H9 (cell line): ENCODE data around the gene NHERF2. TPM values are rescaled to one million over a fixed set of nuclear protein-coding genes. Genes with fewer than 3 reads are reported as not detected.

Experiments
- DNase-seq: peaks from one replicate; pipeline ENCODE4 v3.0.0-alpha.2; 2017
- H2AFZ ChIP-seq: one replicate; pipeline ENCODE4 v1.6.1; 2013; ENCODE audit warnings: mild to moderate bottlenecking, low read length, control low read depth, moderate library complexity
- H2AK5ac ChIP-seq: 2 replicates; pipeline ENCODE4 v1.6.1; 2013; ENCODE audit warnings: low read length, control low read depth, mixed read lengths; ENCODE audit not compliant: insufficient read length
- H2BK120ac ChIP-seq: one replicate; pipeline ENCODE4 v1.6.1; 2013; ENCODE audit warnings: low read depth, mild to moderate bottlenecking, low read length, control low read depth, inconsistent platforms; ENCODE audit not compliant: poor library complexity, severe bottlenecking
- H2BK12ac ChIP-seq: 2 replicates; pipeline ENCODE4 v1.6.1; 2013; ENCODE audit warnings: low read length, control low read depth, mixed read lengths, low read depth; ENCODE audit not compliant: insufficient read length
- H2BK15ac ChIP-seq: 2 replicates; pipeline ENCODE4 v1.6.1; 2013; ENCODE audit warnings: low read depth, low read length, control low read depth
- H2BK20ac ChIP-seq: one replicate; pipeline ENCODE4 v1.6.1; 2013; ENCODE audit warnings: low read depth, mild to moderate bottlenecking, low read length, control low read depth, inconsistent platforms; ENCODE audit not compliant: poor library complexity, severe bottlenecking
- H2BK5ac ChIP-seq: 2 replicates; pipeline ENCODE4 v1.6.1; 2013; ENCODE audit warnings: low read length, control low read depth, mixed read lengths; ENCODE audit not compliant: insufficient read length
- H3K14ac ChIP-seq: 2 replicates; pipeline ENCODE4 v1.6.1; 2013; ENCODE audit warnings: low read length, control low read depth; ENCODE audit not compliant: insufficient read depth
- H3K18ac ChIP-seq: 2 replicates; pipeline ENCODE4 v1.6.1; 2013; ENCODE audit warnings: low read depth, mild to moderate bottlenecking, mixed read lengths, low read length, control low read depth; ENCODE audit not compliant: insufficient read length
- H3K23ac ChIP-seq: 2 replicates; pipeline ENCODE4 v1.6.1; 2013; ENCODE audit warnings: low read length, control low read depth, mixed read lengths, low read depth; ENCODE audit not compliant: insufficient read length
- H3K23me2 ChIP-seq: 2 replicates; pipeline ENCODE4 v1.6.1; 2013; ENCODE audit warnings: low read depth, mild to moderate bottlenecking, mixed read lengths, low read length, control low read depth; ENCODE audit not compliant: insufficient read length, poor library complexity, severe bottlenecking
- H3K27ac ChIP-seq: 2 replicates; pipeline ENCODE4 v1.5.1; 2013; ENCODE audit warnings: low read length, control low read depth, mixed read lengths, low read depth; ENCODE audit not compliant: insufficient read length
- H3K27me3 ChIP-seq: 2 replicates; pipeline ENCODE4 v1.6.1; 2013; ENCODE audit warnings: low read length, control low read depth, inconsistent platforms; ENCODE audit not compliant: insufficient read depth
- H3K4ac ChIP-seq: 2 replicates; pipeline ENCODE4 v1.6.1; 2013; ENCODE audit warnings: low read depth, mild to moderate bottlenecking, control low read depth, inconsistent platforms, low read length, moderate library complexity
- H3K4me1 ChIP-seq: 2 replicates; pipeline ENCODE4 v1.6.1; 2013; ENCODE audit warnings: low read length, control low read depth, inconsistent platforms; ENCODE audit not compliant: insufficient read depth
- H3K4me2 ChIP-seq: 2 replicates; pipeline ENCODE4 v1.6.1; 2013; ENCODE audit warnings: low read length, control low read depth, mixed read lengths; ENCODE audit not compliant: insufficient read length, insufficient read depth
- H3K56ac ChIP-seq: 2 replicates; pipeline ENCODE4 v1.6.1; 2013; ENCODE audit warnings: low read depth, mild to moderate bottlenecking, mixed read lengths, low read length, control low read depth; ENCODE audit not compliant: insufficient read length
- H3K79me1 ChIP-seq: 2 replicates; pipeline ENCODE4 v1.6.1; 2013; ENCODE audit warnings: low read depth, mild to moderate bottlenecking, moderate library complexity, low read length, control low read depth, inconsistent platforms; ENCODE audit not compliant: insufficient read depth, poor library complexity, severe bottlenecking
- H3K79me2 ChIP-seq: 2 replicates; pipeline ENCODE4 v1.6.1; 2013; ENCODE audit warnings: low read length, control low read depth, inconsistent platforms; ENCODE audit not compliant: insufficient read depth
- H3K9ac ChIP-seq: 2 replicates; pipeline ENCODE4 v1.6.1; 2013; ENCODE audit warnings: low read length, control low read depth, mixed read lengths; ENCODE audit not compliant: insufficient read length; ENCODE audit errors: extremely low read depth
- H3K9me3 ChIP-seq: one replicate; pipeline ENCODE4 v1.6.1; 2013; ENCODE audit warnings: low read depth, low read length, inconsistent platforms; ENCODE audit not compliant: control insufficient read depth
- H3T11ph ChIP-seq: one replicate; pipeline ENCODE4 v1.6.1; 2013; ENCODE audit warnings: mild to moderate bottlenecking, low read length, control low read depth, inconsistent platforms
- H4K20me1 ChIP-seq: one replicate; pipeline ENCODE4 v1.6.1; 2013; ENCODE audit not compliant: control insufficient read depth, insufficient read length, insufficient read depth
- H4K5ac ChIP-seq: 2 replicates; pipeline ENCODE4 v1.6.1; 2013; ENCODE audit warnings: low read depth, mild to moderate bottlenecking, mixed read lengths, low read length, control low read depth; ENCODE audit not compliant: insufficient read length
- H4K8ac ChIP-seq: replicated peaks from 2 replicates; pipeline ENCODE4 v1.6.1; 2013; ENCODE audit warnings: low read length, control low read depth, mixed read lengths, low read depth; ENCODE audit not compliant: insufficient read length
- H4K91ac ChIP-seq: 2 replicates; pipeline ENCODE4 v1.6.1; 2013; ENCODE audit warnings: low read depth, mild to moderate bottlenecking, moderate library complexity, mixed read lengths, low read length, control low read depth; ENCODE audit not compliant: insufficient read length
- H3K27ac Mint-ChIP-seq, 3 experiments: 2 replicates in 2 of 3; 3 replicates in 1 of 3; pipeline ENCODE4 v1.8.0; 2020 to 2021; ENCODE audit warnings: mixed read lengths in 3 of 3, mild to moderate bottlenecking in 1 of 3, moderate library complexity in 1 of 3
- H3K27me3 Mint-ChIP-seq: 2 replicates; pipeline ENCODE4 v1.8.0; 2021; ENCODE audit warnings: low read depth, mild to moderate bottlenecking, moderate library complexity, mixed read lengths
- H3K36me3 Mint-ChIP-seq, 3 experiments: 2 replicates in 2 of 3; 3 replicates in 1 of 3; pipeline ENCODE4 v1.8.0; 2020 to 2021; ENCODE audit warnings: low read depth in 3 of 3, mixed read lengths in 3 of 3; ENCODE audit not compliant: insufficient read depth in 1 of 3
- H3K4me1 Mint-ChIP-seq, 2 experiments: 2 replicates each; pipeline ENCODE4 v1.8.0; 2020; ENCODE audit warnings: mixed read lengths in 2 of 2
- H3K4me3 Mint-ChIP-seq, 2 experiments: 2 replicates in 1 of 2; 3 replicates in 1 of 2; pipeline ENCODE4 v1.8.0; 2020 to 2021; ENCODE audit warnings: mild to moderate bottlenecking in 2 of 2, mixed read lengths in 2 of 2, moderate library complexity in 1 of 2
- H3K9me3 Mint-ChIP-seq, 2 experiments: 2 replicates in 1 of 2; 3 replicates in 1 of 2; pipeline ENCODE4 v1.8.0; 2020; ENCODE audit warnings: mild to moderate bottlenecking in 2 of 2, mixed read lengths in 2 of 2, moderate library complexity in 1 of 2
- WGBS: extraction: QIAGEN DNeasy Blood & Tissue Kit; methylation state at CpG from one replicate; pipeline ENCODE4 v1.1.7; 2013; ENCODE audit warnings: missing lambda C conversion rate, low lambda C conversion rate, mixed read lengths; ENCODE audit not compliant: insufficient read length; ENCODE audit errors: extremely low coverage; 5-methylcytosine and 5-hydroxymethylcytosine counted together
- total RNA-seq: library from RNA; stranded (reverse); gene quantifications from 2 replicates; pipeline ENCODE4 v1.2.1, GENCODE V29; 2021
- TF ChIP-seq, protein P1 (sequence below): fragments of 200-600 bp; sonication (generic); conservative IDR thresholded peaks from 3 replicates; pipeline ENCODE4 v1.8.0; 2021; ENCODE audit warnings: antibody characterized with exemption, mild to moderate bottlenecking

NHERF2 gene
- total RNA-seq, 1 experiment from 2014 or later: 15.3 TPM

DNA sequence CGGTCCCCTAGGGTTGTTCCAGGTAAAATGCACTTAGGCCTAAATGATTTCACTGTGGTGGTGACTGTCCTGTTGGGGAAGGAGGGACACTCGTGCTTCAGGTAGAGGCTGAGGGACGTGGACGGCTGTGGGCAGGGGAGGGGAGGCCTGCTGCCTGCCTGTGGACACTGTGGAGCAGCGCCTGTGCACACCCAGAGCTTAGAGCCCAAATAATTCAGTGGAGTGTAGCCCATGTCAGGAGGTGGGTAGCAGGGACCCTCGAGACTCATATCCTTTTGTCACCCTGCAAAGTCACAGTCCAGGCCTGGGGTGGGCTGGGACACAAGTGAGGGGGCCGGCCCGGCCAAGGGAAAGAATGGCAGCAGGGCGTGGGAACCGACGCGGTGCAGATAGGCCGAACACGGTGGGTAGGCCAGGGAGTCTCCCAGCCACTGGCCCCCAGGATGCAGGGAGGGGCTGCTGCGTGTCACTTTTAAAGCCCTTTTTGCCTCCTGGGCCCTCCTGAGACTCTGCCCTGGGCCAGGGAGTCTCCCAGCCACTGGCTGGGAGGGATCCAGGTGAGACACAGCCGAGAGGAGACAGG lies 733 bp upstream of the NHERF2 start:
- H3K4me1 ChIP-seq: no peaks in the 10 kb centered on the region; the same call in 1 of the 2 replicates
- no peak overlapping the region for H3K56ac ChIP-seq
- no peak overlapping the region for H3T11ph ChIP-seq
- H3K9me3 ChIP-seq: no peaks in the 10 kb centered on the region
- H4K20me1 ChIP-seq: no peaks in the 10 kb centered on the region
- no peak overlapping the region for H3K23ac ChIP-seq
- Mint-ChIP-seq H3K27me3 (peaks cover 53% of the 10 kb centered on the region), H3K27ac (no peak overlapping the region; a peak in 1 of 7 replicates), H3K36me3 (no peaks in the 10 kb centered on the region), H3K4me3 (peak overlapping the region; percentile 33 to 76; a peak in 3 of 5 replicates), H3K4me1 (peaks cover 12 to 14% of the 10 kb centered on the region in 2 experiments), H3K9me3 (peaks cover 0 to 6% of the 10 kb centered on the region in 2 experiments; a peak in 3 of 5 replicates)
- no peak overlapping the region for H2BK120ac ChIP-seq
- H3K79me1 ChIP-seq: no peaks in the 10 kb centered on the region
- H3K14ac ChIP-seq: no peak overlapping the region
- H4K5ac ChIP-seq: no peak overlapping the region
- no CpG with 5 or more reads among the region's 16 CpGs for WGBS
- no peak overlapping the region for H3K4ac ChIP-seq
- H3K27me3 ChIP-seq: peaks cover 8% of the 10 kb centered on the region; the same call in 1 of the 2 replicates
- peaks cover 7% of the 10 kb centered on the region for H3K23me2 ChIP-seq
- H2AK5ac ChIP-seq: no peak overlapping the region
- no peak overlapping the region for H2BK5ac ChIP-seq
- no peak overlapping the region for H2BK12ac ChIP-seq
- no peak overlapping the region for H4K91ac ChIP-seq
- no peak overlapping the region for H2BK20ac ChIP-seq
- TF ChIP-seq, protein P1, sequence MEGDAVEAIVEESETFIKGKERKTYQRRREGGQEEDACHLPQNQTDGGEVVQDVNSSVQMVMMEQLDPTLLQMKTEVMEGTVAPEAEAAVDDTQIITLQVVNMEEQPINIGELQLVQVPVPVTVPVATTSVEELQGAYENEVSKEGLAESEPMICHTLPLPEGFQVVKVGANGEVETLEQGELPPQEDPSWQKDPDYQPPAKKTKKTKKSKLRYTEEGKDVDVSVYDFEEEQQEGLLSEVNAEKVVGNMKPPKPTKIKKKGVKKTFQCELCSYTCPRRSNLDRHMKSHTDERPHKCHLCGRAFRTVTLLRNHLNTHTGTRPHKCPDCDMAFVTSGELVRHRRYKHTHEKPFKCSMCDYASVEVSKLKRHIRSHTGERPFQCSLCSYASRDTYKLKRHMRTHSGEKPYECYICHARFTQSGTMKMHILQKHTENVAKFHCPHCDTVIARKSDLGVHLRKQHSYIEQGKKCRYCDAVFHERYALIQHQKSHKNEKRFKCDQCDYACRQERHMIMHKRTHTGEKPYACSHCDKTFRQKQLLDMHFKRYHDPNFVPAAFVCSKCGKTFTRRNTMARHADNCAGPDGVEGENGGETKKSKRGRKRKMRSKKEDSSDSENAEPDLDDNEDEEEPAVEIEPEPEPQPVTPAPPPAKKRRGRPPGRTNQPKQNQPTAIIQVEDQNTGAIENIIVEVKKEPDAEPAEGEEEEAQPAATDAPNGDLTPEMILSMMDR: no peak
- no peak overlapping the region for H2AFZ ChIP-seq
- no peak overlapping the region for H2BK15ac ChIP-seq
- no peak overlapping the region for H4K8ac ChIP-seq
- no peak overlapping the region for H3K9ac ChIP-seq
- H3K27ac ChIP-seq: no peak overlapping the region
- H3K18ac ChIP-seq: no peak overlapping the region
- no peak for DNase-seq
- peak overlapping the region; percentile 8 for H3K4me2 ChIP-seq
- no peaks in the 10 kb centered on the region for H3K79me2 ChIP-seq
